Hepatocyte (in vitro differentiated cells): ENCODE results near the gene TRIM32. TPM values are rescaled to one million over a fixed set of nuclear protein-coding genes. Genes with fewer than 3 reads are reported as not detected.

Experiments used
- DNase-seq: peaks from one replicate; pipeline ENCODE4 v3.0.0-alpha.2; 2016; ENCODE audit warnings: low spot score
- H2AFZ ChIP-seq: fragments of 200-600 bp; sonication (generic); 2 replicates; pipeline ENCODE4 v1.6.0; 2016; ENCODE audit warnings: antibody characterized with exemption, mild to moderate bottlenecking
- H3K27ac ChIP-seq: fragments of 200-600 bp; sonication (generic); 2 replicates; pipeline ENCODE4 v1.5.1; 2016; ENCODE audit warnings: mild to moderate bottlenecking
- H3K27me3 ChIP-seq: fragments of 200-600 bp; sonication (generic); 2 replicates; pipeline ENCODE4 v1.6.1; 2016
- H3K36me3 ChIP-seq: fragments of 200-600 bp; sonication (generic); replicated peaks from 2 replicates; pipeline ENCODE4 v1.5.1; 2016; ENCODE audit warnings: low read depth; ENCODE audit not compliant: insufficient read depth
- H3K4me1 ChIP-seq: fragments of 200-600 bp; sonication (generic); 2 replicates; pipeline ENCODE4 v1.5.1; 2016; ENCODE audit warnings: mild to moderate bottlenecking, moderate library complexity; ENCODE audit not compliant: insufficient read depth
- H3K4me2 ChIP-seq: fragments of 200-600 bp; sonication (generic); 2 replicates; pipeline ENCODE4 v1.6.0; 2016
- H3K4me3 ChIP-seq: fragments of 200-600 bp; sonication (generic); 2 replicates; pipeline ENCODE4 v1.5.1; 2016; ENCODE audit warnings: mild to moderate bottlenecking
- H3K79me2 ChIP-seq: fragments of 200-600 bp; sonication (generic); 2 replicates; pipeline ENCODE4 v1.6.0; 2017; ENCODE audit warnings: mild to moderate bottlenecking
- H3K9me2 ChIP-seq: fragments of 200-600 bp; sonication (generic); replicated peaks from 2 replicates; pipeline ENCODE4 v1.6.0; 2017; ENCODE audit warnings: mild to moderate bottlenecking; ENCODE audit not compliant: insufficient read depth
- H3K9me3 ChIP-seq: fragments of 200-600 bp; sonication (generic); 2 replicates; pipeline ENCODE4 v1.5.1; 2016; ENCODE audit warnings: low read depth, mild to moderate bottlenecking
- H4K20me1 ChIP-seq: fragments of 200-600 bp; sonication (generic); 2 replicates; pipeline ENCODE4 v1.6.0; 2016; ENCODE audit warnings: mild to moderate bottlenecking; ENCODE audit not compliant: insufficient read depth, poor library complexity, severe bottlenecking
- CTCF ChIP-seq: fragments of 200-600 bp; sonication (generic); IDR thresholded peaks from 2 replicates; pipeline ENCODE4 v1.5.1; 2016; ENCODE audit warnings: antibody characterized with exemption, mild to moderate bottlenecking; ENCODE audit not compliant: poor library complexity
- EZH2 ChIP-seq: fragments of 200-600 bp; sonication (generic); IDR thresholded peaks from 2 replicates; pipeline ENCODE4 v1.6.1; 2016; ENCODE audit warnings: antibody characterized with exemption, mild to moderate bottlenecking, borderline replicate concordance
- EZH2phosphoT487 ChIP-seq: fragments of 200-600 bp; sonication (generic); IDR thresholded peaks from one replicate; pipeline ENCODE4 v1.6.1; 2018; ENCODE audit warnings: antibody characterized with exemption, mild to moderate bottlenecking, low read depth, moderate library complexity; ENCODE audit not compliant: unreplicated experiment, severe bottlenecking
- WGBS: methylation state at CpG from one replicate; pipeline ENCODE4 v1.1.6; 2016; ENCODE audit warnings: low lambda C conversion rate; ENCODE audit errors: missing lambda C conversion rate; 5-methylcytosine and 5-hydroxymethylcytosine counted together
- polyA plus RNA-seq: library from polyadenylated mRNA; unstranded; fragments of >200 nt; fragmentation: Nextera tagmentation; extraction: Ambion mirVana; gene quantifications from 2 replicates; pipeline ENCODE4 v1.2.1, GENCODE V29; 2016
- total RNA-seq: library from RNA; depleted of rRNA; stranded (reverse); fragments of >200 nt; gene quantifications from 2 replicates; pipeline ENCODE4 v1.2.3, GENCODE V29; 2014

The TRIM32 gene
- total and polyA plus RNA-seq, 2 experiments from 2014 or later: 21.0 to 30.8 TPM

DNA sequence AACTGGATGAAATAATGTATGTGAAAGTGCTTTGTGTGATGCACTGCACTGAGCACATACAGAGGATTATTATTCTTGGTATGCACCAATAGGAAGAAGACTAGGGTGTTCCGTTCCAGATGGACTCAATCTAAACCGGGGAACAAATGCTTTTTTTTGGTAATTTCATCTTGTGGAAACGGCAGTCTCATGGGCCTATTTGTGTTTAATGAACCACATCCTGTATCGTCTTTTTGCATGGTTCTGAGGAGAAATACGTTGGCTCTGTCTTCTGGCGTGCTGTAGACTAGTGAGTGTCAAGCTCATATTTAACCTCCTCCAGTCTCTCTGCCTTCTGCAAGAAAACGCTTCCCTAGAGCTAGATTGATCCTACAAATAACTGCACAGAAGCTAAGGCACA, 30.0 kb downstream of the TRIM32 start:
- no peak for DNase-seq
- no peak overlapping the region for H3K4me3 ChIP-seq
- H3K9me2 ChIP-seq: no peaks in the 10 kb centered on the region
- WGBS: 71% methylated on average over 7 of the region's 7 CpGs
- H3K27ac ChIP-seq: no peak overlapping the region
- H3K9me3 ChIP-seq: no peaks in the 10 kb centered on the region
- no peak overlapping the region for H3K4me2 ChIP-seq
- no peaks in the 10 kb centered on the region for H3K4me1 ChIP-seq
- no peak overlapping the region for H2AFZ ChIP-seq
- no peak for TF ChIP-seq EZH2
- TF ChIP-seq CTCF: no peak
- TF ChIP-seq EZH2phosphoT487: no peak
- no peaks in the 10 kb centered on the region for H3K36me3 ChIP-seq
- no peaks in the 10 kb centered on the region for H3K79me2 ChIP-seq
- no peaks in the 10 kb centered on the region for H3K27me3 ChIP-seq
- no peaks in the 10 kb centered on the region for H4K20me1 ChIP-seq

- Histone ChIP-seq H3K9me2 (no peaks in the 10 kb centered on the region), H3K79me2 (no peaks in the 10 kb centered on the region), H3K4me1 (no peaks in the 10 kb centered on the region), H4K20me1 (no peaks in the 10 kb centered on the region), H3K27ac (no peak overlapping the region), H3K27me3 (no peaks in the 10 kb centered on the region), H2AFZ (no peak overlapping the region), H3K9me3 (no peaks in the 10 kb centered on the region), H3K4me3 (no peak overlapping the region), H3K36me3 (no peaks in the 10 kb centered on the region), H3K4me2 (no peak overlapping the region)
- no peak for DNase-seq
- TF ChIP-seq EZH2 (no peak), EZH2phosphoT487 (no peak), CTCF (no peak)
- WGBS: 74% methylated on average over 4 of the region's 4 CpGs
These were observed 31.0 kb downstream of the TRIM32 start for GRCh38 chr9:116718111-116718510.

GRCh38 chr9:116720111-116720510, 33.0 kb downstream of the TRIM32 start:
- DNase-seq: no peak
- H3K4me2 ChIP-seq: no peak overlapping the region
- no peaks in the 10 kb centered on the region for H3K27me3 ChIP-seq
- H3K4me1 ChIP-seq: no peaks in the 10 kb centered on the region
- H4K20me1 ChIP-seq: no peaks in the 10 kb centered on the region
- no peaks in the 10 kb centered on the region for H3K36me3 ChIP-seq
- H3K4me3 ChIP-seq: no peak overlapping the region
- WGBS: 47% methylated on average over 2 of the region's 2 CpGs
- no peaks in the 10 kb centered on the region for H3K9me3 ChIP-seq
- no peaks in the 10 kb centered on the region for H3K79me2 ChIP-seq
- no peak overlapping the region for H3K27ac ChIP-seq
- no peak for TF ChIP-seq CTCF
- no peak for TF ChIP-seq EZH2
- TF ChIP-seq EZH2phosphoT487: no peak
- H3K9me2 ChIP-seq: no peaks in the 10 kb centered on the region
- no peak overlapping the region for H2AFZ ChIP-seq

GRCh38 chr9:116721411-116721810, 34.3 kb downstream of the TRIM32 start:
- no peaks in the 10 kb centered on the region for H3K27me3 ChIP-seq
- H3K36me3 ChIP-seq: no peaks in the 10 kb centered on the region
- no peak for TF ChIP-seq EZH2phosphoT487
- no peak for TF ChIP-seq EZH2
- no peak for TF ChIP-seq CTCF
- no peak for DNase-seq
- H3K9me2 ChIP-seq: no peaks in the 10 kb centered on the region
- H3K9me3 ChIP-seq: no peaks in the 10 kb centered on the region
- no peak overlapping the region for H3K4me2 ChIP-seq
- no peak overlapping the region for H3K27ac ChIP-seq
- 91% methylated on average over 3 of the region's 3 CpGs for WGBS
- no peaks in the 10 kb centered on the region for H3K4me1 ChIP-seq
- H2AFZ ChIP-seq: no peak overlapping the region
- no peaks in the 10 kb centered on the region for H4K20me1 ChIP-seq
- H3K4me3 ChIP-seq: no peak overlapping the region
- H3K79me2 ChIP-seq: no peaks in the 10 kb centered on the region
